OCI-LY7 (cell line): ENCODE results near the gene SHC2. TPM values are rescaled to one million over a fixed set of nuclear protein-coding genes. Genes with fewer than 3 reads are reported as not detected.
"Not testable (repeated sequence)": the region's sequence is repeated elsewhere in the genome, so short reads cannot be mapped to it uniquely, and the experiment has no call there.

Experiments used
- BruUV-seq: library from RNA; stranded (reverse); fragments of 400-500 nt; replicated peaks from 2 replicates; lab custom pipeline; 2021; lab: Mats Ljungman, UMichigan
- CTCF ChIA-PET: fragments of 300-600 bp; sonication (Branson Sonifier 250); formaldehyde crosslinking; loops from one replicate; lab custom pipeline; 2022; ENCODE audit warnings: antibody characterized with exemption; ENCODE audit not compliant: unreplicated experiment; lab: Charles Lee
- POLR2A ChIA-PET: fragments of 300-600 bp; sonication (Branson Sonifier 250); formaldehyde crosslinking; loops from one replicate; lab custom pipeline; 2022; ENCODE audit warnings: antibody characterized with exemption; lab: Charles Lee
- DNase-seq: peaks from one replicate; pipeline ENCODE4 v3.0.0-alpha.2; 2015; ENCODE audit warnings: low spot score
- H2AFZ ChIP-seq: fragments of 200-600 bp; sonication (generic), shearing (Covaris generic); 2 replicates; pipeline ENCODE4 v1.6.1; 2014; ENCODE audit warnings: mild to moderate bottlenecking, antibody characterized with exemption, low read length, moderate library complexity
- H3K27ac ChIP-seq: fragments of 200-600 bp; sonication (generic); 2 replicates; pipeline ENCODE4 v1.5.1; 2014; ENCODE audit warnings: mixed run types, low read depth, mild to moderate bottlenecking, moderate library complexity, low read length, inconsistent platforms; ENCODE audit not compliant: poor library complexity, severe bottlenecking
- H3K36me3 ChIP-seq: fragments of 200-600 bp; sonication (generic); 2 replicates; pipeline ENCODE4 v1.6.1; 2014; ENCODE audit warnings: mild to moderate bottlenecking, antibody characterized with exemption, low read length, moderate library complexity, mixed read lengths; ENCODE audit not compliant: insufficient read depth
- H3K4me1 ChIP-seq: fragments of 200-600 bp; sonication (generic); 2 replicates; pipeline ENCODE4 v1.5.1; 2014; ENCODE audit warnings: mild to moderate bottlenecking, low read length; ENCODE audit not compliant: insufficient read depth, poor library complexity, severe bottlenecking
- H3K4me2 ChIP-seq: fragments of 200-600 bp; sonication (generic); 2 replicates; pipeline ENCODE4 v1.6.1; 2014; ENCODE audit warnings: mild to moderate bottlenecking, low read length
- H3K4me3 ChIP-seq: fragments of 200-600 bp; sonication (generic); 2 replicates; pipeline ENCODE4 v1.5.1; 2014; ENCODE audit warnings: mild to moderate bottlenecking, low read depth, low read length; ENCODE audit not compliant: poor library complexity, severe bottlenecking
- H3K79me2 ChIP-seq: fragments of 200-600 bp; sonication (generic); 2 replicates; pipeline ENCODE4 v1.6.1; 2016; ENCODE audit warnings: low read depth, mild to moderate bottlenecking, low read length, moderate library complexity, mixed read lengths; ENCODE audit not compliant: insufficient read depth
- H3K9me2 ChIP-seq: fragments of 200-600 bp; sonication (generic); 2 replicates; pipeline ENCODE4 v1.6.1; 2016; ENCODE audit warnings: mild to moderate bottlenecking, low read length, mixed read lengths; ENCODE audit not compliant: insufficient read depth
- H3K9me3 ChIP-seq: fragments of 200-600 bp; sonication (generic); 2 replicates; pipeline ENCODE4 v1.6.1; 2014; ENCODE audit warnings: mild to moderate bottlenecking, mixed run types, low read length, mixed read lengths
- H4K20me1 ChIP-seq: fragments of 200-600 bp; sonication (generic); 2 replicates; pipeline ENCODE4 v1.6.1; 2014; ENCODE audit warnings: mild to moderate bottlenecking, antibody characterized with exemption, low read length, moderate library complexity, mixed read lengths; ENCODE audit not compliant: insufficient read depth
- EZH2phosphoT487 ChIP-seq: fragments of 200-600 bp; sonication (generic); IDR thresholded peaks from 2 replicates; pipeline ENCODE4 v1.6.1; 2018; ENCODE audit warnings: low read depth, borderline replicate concordance, mild to moderate bottlenecking, mixed run types, antibody characterized with exemption, low read length, moderate library complexity, mixed read lengths
- intact Hi-C: fragments of 100-400 bp; cut with micrococcal nuclease; formaldehyde crosslinking; loops from one replicate; pipeline ENCODE4 v1.10.0; 2022; ENCODE audit not compliant: unreplicated experiment
- total RNA-seq, 2 experiments: library from RNA; depleted of rRNA in 1 of 2; stranded (reverse); fragments of >200 nt in 1 of 2; shearing (Covaris generic) in 1 of 2; gene quantifications; 2 replicates each; pipeline ENCODE4 v1.2.3, GENCODE V29; 2014 to 2022
- TF ChIP-seq, protein P1 (sequence below): fragments of 200-600 bp; sonication (generic); conservative IDR thresholded peaks from 2 replicates; pipeline ENCODE4 v1.5.1; 2014; ENCODE audit warnings: mild to moderate bottlenecking, antibody characterized with exemption, low read length, moderate library complexity, mixed read lengths

The SHC2 gene
- total RNA-seq, 2 experiments from 2014 or later, result 0.28 to 0.65 TPM

GRCh38 chr19:434152-434960 lies 26.5 kb downstream of the SHC2 start:
- Histone ChIP-seq H3K4me1 (no peaks in the 10 kb centered on the region), H2AFZ (no peak overlapping the region), H3K79me2 (no peaks in the 10 kb centered on the region), H3K4me3 (no peak overlapping the region), H4K20me1 (no peaks in the 10 kb centered on the region), H3K36me3 (no peaks in the 10 kb centered on the region), H3K27ac (no peak overlapping the region), H3K4me2 (no peak overlapping the region), H3K9me3 (no peaks in the 10 kb centered on the region), H3K9me2 (no peaks in the 10 kb centered on the region)
- no TSS peak for BruUV-seq
- ChIA-PET POLR2A (no interaction called here), CTCF (no interaction called here)
- TF ChIP-seq EZH2phosphoT487, result no peak
- TF ChIP-seq, protein P1, sequence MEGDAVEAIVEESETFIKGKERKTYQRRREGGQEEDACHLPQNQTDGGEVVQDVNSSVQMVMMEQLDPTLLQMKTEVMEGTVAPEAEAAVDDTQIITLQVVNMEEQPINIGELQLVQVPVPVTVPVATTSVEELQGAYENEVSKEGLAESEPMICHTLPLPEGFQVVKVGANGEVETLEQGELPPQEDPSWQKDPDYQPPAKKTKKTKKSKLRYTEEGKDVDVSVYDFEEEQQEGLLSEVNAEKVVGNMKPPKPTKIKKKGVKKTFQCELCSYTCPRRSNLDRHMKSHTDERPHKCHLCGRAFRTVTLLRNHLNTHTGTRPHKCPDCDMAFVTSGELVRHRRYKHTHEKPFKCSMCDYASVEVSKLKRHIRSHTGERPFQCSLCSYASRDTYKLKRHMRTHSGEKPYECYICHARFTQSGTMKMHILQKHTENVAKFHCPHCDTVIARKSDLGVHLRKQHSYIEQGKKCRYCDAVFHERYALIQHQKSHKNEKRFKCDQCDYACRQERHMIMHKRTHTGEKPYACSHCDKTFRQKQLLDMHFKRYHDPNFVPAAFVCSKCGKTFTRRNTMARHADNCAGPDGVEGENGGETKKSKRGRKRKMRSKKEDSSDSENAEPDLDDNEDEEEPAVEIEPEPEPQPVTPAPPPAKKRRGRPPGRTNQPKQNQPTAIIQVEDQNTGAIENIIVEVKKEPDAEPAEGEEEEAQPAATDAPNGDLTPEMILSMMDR, result no peak
- intact Hi-C loops, result no loop called here
- DNase-seq, result no peak

DNA sequence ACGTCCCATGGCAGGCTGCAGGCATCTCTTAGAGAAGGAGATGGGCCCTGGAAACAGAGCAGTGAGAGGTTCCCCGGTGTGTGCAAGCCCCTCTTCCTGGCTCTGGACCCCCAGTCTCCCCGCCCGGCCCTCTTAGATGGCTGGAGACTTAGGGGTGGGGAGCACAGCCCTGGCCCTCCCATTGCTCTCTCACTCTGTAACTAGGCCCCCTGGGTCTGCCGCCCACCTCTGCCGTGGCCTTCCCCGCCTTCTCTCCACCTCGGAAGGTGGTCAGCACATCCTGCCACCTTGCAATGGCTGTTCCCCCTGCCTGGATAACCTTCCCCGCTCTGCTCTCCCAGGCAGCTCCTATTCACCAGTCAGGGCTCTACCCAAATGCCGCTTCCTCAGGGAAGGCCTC lies 30.1 kb downstream of the SHC2 start:
- H2AFZ ChIP-seq, result no peak overlapping the region
- no peak overlapping the region for H3K27ac ChIP-seq
- no peak overlapping the region for H3K4me2 ChIP-seq
- H3K9me3 ChIP-seq, result no peaks in the 10 kb centered on the region
- H3K4me1 ChIP-seq, result no peaks in the 10 kb centered on the region
- H3K9me2 ChIP-seq, result no peaks in the 10 kb centered on the region
- H4K20me1 ChIP-seq, result no peaks in the 10 kb centered on the region
- H3K36me3 ChIP-seq, result no peaks in the 10 kb centered on the region
- intact Hi-C loops, result no loop called here
- ChIA-PET POLR2A (no interaction called here), CTCF (no interaction called here)
- TF ChIP-seq EZH2phosphoT487, result no peak
- TF ChIP-seq, protein P1, result no peak
- DNase-seq, result no peak
- no peaks in the 10 kb centered on the region for H3K79me2 ChIP-seq
- no TSS peak for BruUV-seq
- H3K4me3 ChIP-seq, result no peak overlapping the region

- Histone ChIP-seq H3K9me3 (no peaks in the 10 kb centered on the region), H3K36me3 (no peaks in the 10 kb centered on the region), H3K79me2 (no peaks in the 10 kb centered on the region), H2AFZ (no peak overlapping the region), H3K9me2 (no peaks in the 10 kb centered on the region), H3K4me2 (no peak overlapping the region), H3K4me3 (no peak overlapping the region), H3K27ac (no peak overlapping the region), H3K4me1 (no peaks in the 10 kb centered on the region), H4K20me1 (no peaks in the 10 kb centered on the region)
- DNase-seq, result no peak
- ChIA-PET CTCF (no interaction called here), POLR2A (no interaction called here)
- intact Hi-C loops, result no loop called here
- no TSS peak for BruUV-seq
- no peak for TF ChIP-seq EZH2phosphoT487
- TF ChIP-seq, protein P1, result no peak
Measured at GRCh38 chr19:428149-428548, 32.7 kb downstream of the SHC2 start.

GRCh38 chr19:427675-428074 lies 33.2 kb downstream of the SHC2 start:
- CTCF ChIA-PET, H3K9me2 ChIP-seq, POLR2A ChIA-PET, H2AFZ ChIP-seq, intact Hi-C loops, BruUV-seq, H3K4me2 ChIP-seq, DNase-seq, H3K4me1 ChIP-seq, H4K20me1 ChIP-seq, H3K79me2 ChIP-seq, H3K4me3 ChIP-seq, H3K27ac ChIP-seq, H3K36me3 ChIP-seq, H3K9me3 ChIP-seq: not testable (repeated sequence)
